PC-3 (cell line): ENCODE results near the gene RGS7.

Experiments used
- CTCF ChIP-seq: fragments of 300-600 bp; sonication (generic); conservative IDR thresholded peaks from 2 replicates; pipeline ENCODE4 v1.5.1; 2017; ENCODE audit warnings: antibody characterized with exemption, low read depth, mild to moderate bottlenecking, low read length
- EZH2 ChIP-seq: fragments of 300-600 bp; sonication (generic); IDR thresholded peaks from one replicate; pipeline ENCODE4 v1.6.1; 2017; ENCODE audit warnings: antibody characterized with exemption, mild to moderate bottlenecking, low read length; ENCODE audit not compliant: unreplicated experiment
- EZH2phosphoT487 ChIP-seq: fragments of 300-600 bp; sonication (generic); IDR thresholded peaks from 2 replicates; pipeline ENCODE4 v1.6.1; 2018; ENCODE audit warnings: mild to moderate bottlenecking, antibody characterized with exemption, low read length, borderline replicate concordance

- TF ChIP-seq CTCF (no peak), EZH2 (no peak), EZH2phosphoT487 (no peak)
Observed at GRCh38 chr1:241167121-241167630, 189.8 kb downstream of the RGS7 start.
